ENCODE results near the gene ITPK1. TPM values are rescaled to one million over a fixed set of nuclear protein-coding genes. Genes with fewer than 3 reads are reported as not detected.

Gene ITPK1
- total RNA-seq, 4 donors from 2014 or later, result 37.5 to 47.5 (median 41.4) TPM

DNA sequence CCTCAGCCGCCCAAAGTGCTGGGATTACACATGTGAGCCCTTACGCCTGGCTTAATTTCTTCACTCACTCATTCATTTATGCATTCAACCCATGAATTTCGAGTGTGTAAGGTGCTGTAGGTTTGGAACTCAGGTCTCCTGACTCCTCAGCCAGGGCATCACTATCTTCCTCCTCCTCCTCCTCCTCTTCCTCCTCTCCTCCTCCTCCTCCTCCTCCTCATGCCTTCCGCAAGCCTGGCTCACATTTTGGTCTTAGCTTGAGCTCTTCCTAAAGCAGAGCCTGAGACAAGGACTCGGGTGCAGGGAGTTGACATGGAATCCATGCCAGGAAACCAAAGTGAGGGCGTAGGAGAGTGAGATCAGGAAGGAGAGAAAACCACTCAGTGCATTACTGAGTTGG lies 213.5 kb downstream of the ITPK1 start:
- DNase-seq (ENCODE audit: low spot score in 2 of 2), result no peak
- WGBS, 2 donors, result 73 to 74% methylated on average over 6 of the region's 6 CpGs
- no peak overlapping the region for H3K4me3 ChIP-seq (ENCODE audit: low read depth, poor library complexity, severe bottlenecking)
- TF ChIP-seq, protein P1, sequence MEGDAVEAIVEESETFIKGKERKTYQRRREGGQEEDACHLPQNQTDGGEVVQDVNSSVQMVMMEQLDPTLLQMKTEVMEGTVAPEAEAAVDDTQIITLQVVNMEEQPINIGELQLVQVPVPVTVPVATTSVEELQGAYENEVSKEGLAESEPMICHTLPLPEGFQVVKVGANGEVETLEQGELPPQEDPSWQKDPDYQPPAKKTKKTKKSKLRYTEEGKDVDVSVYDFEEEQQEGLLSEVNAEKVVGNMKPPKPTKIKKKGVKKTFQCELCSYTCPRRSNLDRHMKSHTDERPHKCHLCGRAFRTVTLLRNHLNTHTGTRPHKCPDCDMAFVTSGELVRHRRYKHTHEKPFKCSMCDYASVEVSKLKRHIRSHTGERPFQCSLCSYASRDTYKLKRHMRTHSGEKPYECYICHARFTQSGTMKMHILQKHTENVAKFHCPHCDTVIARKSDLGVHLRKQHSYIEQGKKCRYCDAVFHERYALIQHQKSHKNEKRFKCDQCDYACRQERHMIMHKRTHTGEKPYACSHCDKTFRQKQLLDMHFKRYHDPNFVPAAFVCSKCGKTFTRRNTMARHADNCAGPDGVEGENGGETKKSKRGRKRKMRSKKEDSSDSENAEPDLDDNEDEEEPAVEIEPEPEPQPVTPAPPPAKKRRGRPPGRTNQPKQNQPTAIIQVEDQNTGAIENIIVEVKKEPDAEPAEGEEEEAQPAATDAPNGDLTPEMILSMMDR (IDR thresholded peaks at IDR 0.05), result no peak
- no peak for TF ChIP-seq POLR2A (IDR thresholded peaks at IDR 0.05)
- intact Hi-C loops (cut with DNase I; ENCODE audit: low total_unique reads), result no loop called here

DNA sequence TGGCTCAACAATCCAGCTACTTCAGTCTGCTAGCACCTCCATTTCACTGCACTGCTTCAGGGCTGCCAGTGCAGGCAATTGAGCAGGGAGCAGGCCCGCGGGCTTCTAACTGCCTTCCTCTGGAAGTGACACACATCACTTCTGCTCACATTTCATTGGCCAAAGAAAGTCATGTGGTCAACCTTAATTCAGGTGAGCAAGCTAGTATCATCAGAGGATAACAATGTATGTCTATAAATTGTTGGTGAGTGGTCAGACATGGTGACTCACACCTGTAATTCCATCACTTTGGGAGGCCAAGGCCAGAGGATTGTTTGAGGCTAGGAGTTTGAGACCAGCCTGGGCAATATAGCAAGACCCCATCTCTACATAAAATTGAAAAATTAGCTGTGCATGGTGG lies 215.1 kb downstream of the ITPK1 start:
- 58 to 97% methylated on average over 2 of the region's 2 CpGs for WGBS, 2 donors
- intact Hi-C loops (cut with DNase I; ENCODE audit: low total_unique reads), result no loop called here
- H3K4me3 ChIP-seq (ENCODE audit: low read depth, poor library complexity, severe bottlenecking), result no peak overlapping the region
- no peak for DNase-seq (ENCODE audit: low spot score in 2 of 2)
- no peak for TF ChIP-seq POLR2A (IDR thresholded peaks at IDR 0.05)
- TF ChIP-seq, protein P1 (IDR thresholded peaks at IDR 0.05), result no peak

DNA sequence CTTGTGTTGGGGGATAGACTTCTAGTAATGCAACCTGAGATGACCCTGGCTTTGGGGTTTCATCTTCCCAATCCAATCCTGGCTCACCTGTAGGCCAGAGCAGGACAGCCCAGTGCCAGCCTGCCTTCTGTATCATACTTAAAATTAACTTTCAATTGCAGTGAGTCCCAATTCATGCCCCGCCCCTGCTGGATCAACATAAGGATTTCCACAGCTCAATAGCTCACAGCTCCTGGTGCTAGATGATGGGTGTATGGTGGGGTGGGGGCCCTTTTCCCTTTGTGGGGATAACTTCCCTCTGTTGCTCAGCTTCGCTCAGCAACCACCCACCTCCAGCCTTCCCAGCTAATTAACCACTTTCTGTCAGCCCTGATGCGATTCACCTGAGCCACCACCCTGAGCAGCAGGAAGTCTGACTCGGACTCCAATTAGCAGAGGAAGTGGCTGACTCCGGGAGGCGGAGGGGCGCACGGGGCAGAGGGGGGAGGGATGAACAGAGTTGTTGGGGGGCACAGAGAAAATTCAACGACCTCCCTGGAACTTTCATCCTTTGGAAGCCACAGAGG lies 217.1 kb downstream of the ITPK1 start:
- H3K4me3 ChIP-seq (ENCODE audit: low read depth, poor library complexity, severe bottlenecking), result no peak overlapping the region
- DNase-seq (ENCODE audit: low spot score in 2 of 2), result no peak
- TF ChIP-seq, protein P1 (IDR thresholded peaks at IDR 0.05), result no peak
- no peak for TF ChIP-seq POLR2A (IDR thresholded peaks at IDR 0.05)
- WGBS, 2 donors, result 44 to 50% methylated on average over 9 of the region's 9 CpGs
- intact Hi-C loops (cut with DNase I; ENCODE audit: low total_unique reads), result no loop called here

DNA sequence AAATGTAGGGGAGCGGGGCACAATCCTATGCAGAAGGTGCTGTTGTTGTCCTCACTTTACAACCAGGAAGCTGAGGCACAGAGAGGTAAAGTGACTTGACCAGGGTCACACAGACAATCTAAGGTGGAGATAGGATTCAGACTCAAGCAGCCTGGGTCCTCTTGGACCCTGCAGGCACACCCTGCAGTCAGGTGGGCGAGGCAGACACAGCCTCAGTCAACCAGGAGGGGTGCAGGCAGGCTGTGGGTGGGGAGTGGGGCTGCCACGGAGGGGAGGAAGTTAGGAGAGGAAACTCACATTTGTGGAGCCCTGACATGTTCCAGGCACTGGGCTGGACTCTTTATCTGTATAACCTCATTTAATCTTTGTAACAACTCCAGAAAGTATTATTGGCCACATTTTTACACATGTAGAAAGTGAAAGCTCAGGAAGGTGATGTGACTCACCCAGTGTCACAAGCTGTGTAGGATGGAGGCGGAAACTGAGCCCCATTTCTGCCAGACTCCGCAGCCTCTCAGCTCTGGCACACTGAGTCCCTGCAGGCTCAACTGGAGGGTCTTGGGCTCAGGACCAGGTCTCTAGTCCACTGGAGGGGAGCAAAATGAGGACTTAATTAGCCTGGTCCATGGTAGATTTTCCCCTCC lies 217.7 kb downstream of the ITPK1 start:
- intact Hi-C loops (cut with DNase I; ENCODE audit: low total_unique reads), result no loop called here
- H3K4me3 ChIP-seq (ENCODE audit: low read depth, poor library complexity, severe bottlenecking), result no peak overlapping the region
- no peak for DNase-seq (ENCODE audit: low spot score in 2 of 2)
- 55 to 67% methylated on average over 5 of the region's 5 CpGs for WGBS, 2 donors
- TF ChIP-seq, protein P1 (IDR thresholded peaks at IDR 0.05), result no peak
- TF ChIP-seq POLR2A (IDR thresholded peaks at IDR 0.05), result no peak

DNA sequence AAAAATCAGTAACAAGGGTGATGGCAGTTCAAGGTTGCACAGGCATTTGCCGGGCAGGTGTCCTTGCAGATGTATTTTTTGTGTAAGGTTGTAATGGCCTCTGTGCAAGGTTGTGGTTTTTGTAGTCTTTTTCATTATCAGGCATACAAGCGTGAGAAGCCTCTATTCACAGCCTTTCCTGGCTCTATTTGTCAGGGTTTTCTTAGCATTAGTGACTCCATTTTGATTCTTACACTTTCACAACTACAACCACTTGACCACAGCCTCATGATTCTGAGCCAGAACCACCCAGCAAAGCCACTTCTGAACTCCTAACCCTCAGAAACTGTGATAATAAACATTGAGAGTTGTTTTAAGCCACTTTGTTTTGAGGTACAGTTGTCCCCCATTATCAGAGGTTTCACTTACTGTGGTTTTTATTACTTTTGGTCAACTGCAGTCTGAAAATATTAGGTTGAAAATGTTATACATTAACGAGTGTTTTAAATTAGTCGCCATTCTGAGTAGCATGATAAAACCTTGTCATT lies 220.3 kb downstream of the ITPK1 start:
- no peak overlapping the region for H3K4me3 ChIP-seq (ENCODE audit: low read depth, poor library complexity, severe bottlenecking)
- intact Hi-C loops (cut with DNase I; ENCODE audit: low total_unique reads), result no loop called here
- WGBS, 2 donors, result 89 to 91% methylated on average over 4 of the region's 4 CpGs
- TF ChIP-seq, protein P1 (IDR thresholded peaks at IDR 0.05), result no peak
- no peak for TF ChIP-seq POLR2A (IDR thresholded peaks at IDR 0.05)
- no peak for DNase-seq (ENCODE audit: low spot score in 2 of 2)
